H1 (cell line): ENCODE data around the gene ARV1. TPM values are rescaled to one million over a fixed set of nuclear protein-coding genes. Genes with fewer than 3 reads are reported as not detected.
A peak's percentile ranks its signal among the peaks of the same experiment; 100 is the strongest.

Experiments
- CHD2 ChIP-seq: IDR thresholded peaks from 2 replicates; pipeline ENCODE4 v1.6.1; 2012; ENCODE audit warnings: low read length, improper control_type of control experiment
- KDM5A ChIP-seq: fragments of 200-600 bp; IDR thresholded peaks from 2 replicates; pipeline ENCODE4 v1.7.1; 2012; ENCODE audit warnings: mild to moderate bottlenecking, low read length, inconsistent platforms, mixed read lengths
- SUZ12 ChIP-seq: fragments of 200-600 bp; sonication (generic); IDR thresholded peaks from 2 replicates; pipeline ENCODE4 v1.6.1; 2012; ENCODE audit warnings: mild to moderate bottlenecking, inconsistent platforms, low read length, moderate library complexity, mixed read lengths
- polyA plus RNA-seq, 7 experiments: library from polyadenylated mRNA; depleted of rRNA in 3 of 7; stranded (reverse) in 5 of 7; unstranded in 2 of 7; fragments of >200 nt in 5 of 7; fragments of 200-250 nt in 2 of 7; gene quantifications; 1 replicate in 5 of 7; 2 replicates in 1 of 7; 4 replicates in 1 of 7; pipeline versions ENCODE4 v1.2.1 to v1.2.3, GENCODE V29; 2011 to 2013; ENCODE audit warnings: missing spikeins in 2 of 7, mixed read lengths in 2 of 7
- total RNA-seq: library from RNA; stranded (reverse); fragmentation: NEBNext Ultra II Directional; extraction: Animal tissue kit (Norgen Biotek cat#: 25700); gene quantifications from 2 replicates; pipeline ENCODE4 v1.2.1, GENCODE V29; 2021

Gene ARV1
- total and polyA plus RNA-seq, 2 of the 8 experiments (the other 6 are each of a cell fraction or from before 2014, with no cell fraction given), result 13.1 to 13.4 TPM

- no peak for TF ChIP-seq SUZ12
- TF ChIP-seq KDM5A, result peak; percentile 47; the same call in 1 of the 2 replicates
- no peak for TF ChIP-seq CHD2
Measured at GRCh38 chr1:230978491-230979388, at the start of gene ARV1, which contains the start of gene TTC13 (continued).
